ENCODE results near the gene EPAS1.

DNA sequence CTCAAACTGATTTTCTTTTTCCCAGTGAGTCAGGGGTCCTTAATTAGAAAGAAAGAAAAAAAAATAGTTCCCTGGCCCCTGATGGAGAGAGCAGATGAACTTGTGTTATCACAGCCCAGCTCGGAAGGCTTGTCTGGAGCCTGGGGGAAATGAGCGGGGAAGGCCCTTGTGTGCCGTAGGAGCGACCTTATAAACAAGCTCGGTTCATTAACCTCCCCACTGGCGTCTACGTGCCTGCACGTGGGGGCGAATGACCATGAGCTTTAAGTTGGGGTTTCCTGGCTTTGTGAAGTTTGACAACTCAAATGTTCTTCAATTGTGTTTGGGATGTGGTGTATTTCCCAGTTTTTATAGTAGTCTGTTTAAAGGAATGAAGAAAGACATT is 69.5 kb downstream of the EPAS1 start:
- TF ChIP-seq BHLHE40 (IDR thresholded peaks at IDR 0.05; ENCODE audit: borderline replicate concordance) = no peak
- no peak for TF ChIP-seq ELF4 (IDR thresholded peaks at IDR 0.05)

Data from HEK293T (cell line).